ENCODE measurements around the gene FOSB. TPM values are rescaled to one million over a fixed set of nuclear protein-coding genes. Genes with fewer than 3 reads are reported as not detected.
A peak's percentile ranks its signal among the peaks of the same experiment; 100 is the strongest.

FOSB gene
- total RNA-seq, 1 donor from 2014 or later, result 176 TPM

- peak overlapping the region; percentile 77 for H3K4me3 Mint-ChIP-seq (ENCODE audit: unreplicated experiment)
- DNase-seq (ENCODE audit: extremely low spot score, unreplicated experiment), result no peak
- H3K27me3 Mint-ChIP-seq (ENCODE audit: unreplicated experiment), result no peaks in the 10 kb centered on the region
- H3K9me3 Mint-ChIP-seq (ENCODE audit: unreplicated experiment), result no peaks in the 10 kb centered on the region
- no peak for TF ChIP-seq CTCF (IDR thresholded peaks at IDR 0.05)
- no peaks in the 10 kb centered on the region for H3K36me3 Mint-ChIP-seq (ENCODE audit: unreplicated experiment)
- peak overlapping the region; percentile 100 for H3K27ac Mint-ChIP-seq (ENCODE audit: unreplicated experiment)
- H3K4me1 Mint-ChIP-seq (ENCODE audit: unreplicated experiment), result peaks cover 28% of the 10 kb centered on the region
Observed at GRCh38 chr19:45442778-45443461, 24.9 kb upstream of the FOSB start.

- DNase-seq (ENCODE audit: extremely low spot score, unreplicated experiment), result peak; percentile 97
- H3K9me3 Mint-ChIP-seq (ENCODE audit: unreplicated experiment), result no peaks in the 10 kb centered on the region
- peak overlapping the region; percentile 77 for H3K4me3 Mint-ChIP-seq (ENCODE audit: unreplicated experiment)
- peak overlapping the region; percentile 100 for H3K27ac Mint-ChIP-seq (ENCODE audit: unreplicated experiment)
- TF ChIP-seq CTCF (IDR thresholded peaks at IDR 0.05), result no peak
- peaks cover 28% of the 10 kb centered on the region for H3K4me1 Mint-ChIP-seq (ENCODE audit: unreplicated experiment)
- H3K27me3 Mint-ChIP-seq (ENCODE audit: unreplicated experiment), result no peaks in the 10 kb centered on the region
- no peaks in the 10 kb centered on the region for H3K36me3 Mint-ChIP-seq (ENCODE audit: unreplicated experiment)
Observed at GRCh38 chr19:45443462-45444317, 24.1 kb upstream of the FOSB start.

- H3K4me3 Mint-ChIP-seq (ENCODE audit: unreplicated experiment), result peak overlapping the region; percentile 48
- H3K27me3 Mint-ChIP-seq (ENCODE audit: unreplicated experiment), result no peaks in the 10 kb centered on the region
- no peak for TF ChIP-seq CTCF (IDR thresholded peaks at IDR 0.05)
- no peaks in the 10 kb centered on the region for H3K36me3 Mint-ChIP-seq (ENCODE audit: unreplicated experiment)
- no peaks in the 10 kb centered on the region for H3K9me3 Mint-ChIP-seq (ENCODE audit: unreplicated experiment)
- DNase-seq (ENCODE audit: extremely low spot score, unreplicated experiment), result peak; percentile 97
- H3K27ac Mint-ChIP-seq (ENCODE audit: unreplicated experiment), result peak overlapping the region; percentile 100
- H3K4me1 Mint-ChIP-seq (ENCODE audit: unreplicated experiment), result peaks cover 34% of the 10 kb centered on the region
Observed at GRCh38 chr19:45444318-45445041, 23.3 kb upstream of the FOSB start.

- Mint-ChIP-seq H3K36me3 (ENCODE audit: unreplicated experiment) (no peaks in the 10 kb centered on the region), H3K4me1 (ENCODE audit: unreplicated experiment) (peaks cover 35% of the 10 kb centered on the region), H3K4me3 (ENCODE audit: unreplicated experiment) (peak overlapping the region; percentile 22), H3K27ac (ENCODE audit: unreplicated experiment) (peak overlapping the region; percentile 96), H3K9me3 (ENCODE audit: unreplicated experiment) (no peaks in the 10 kb centered on the region), H3K27me3 (ENCODE audit: unreplicated experiment) (no peaks in the 10 kb centered on the region)
- DNase-seq (ENCODE audit: extremely low spot score, unreplicated experiment), result no peak
- TF ChIP-seq CTCF (IDR thresholded peaks at IDR 0.05), result no peak
Observed at GRCh38 chr19:45445139-45445538, 22.7 kb upstream of the FOSB start.

Data from osteocyte (in vitro differentiated cells).